ENCODE data around the gene FRMD6.
A peak's percentile ranks its signal among the peaks of the same experiment; 100 is the strongest.

Gene FRMD6

GRCh38 chr14:51638071-51638944 lies 13.4 kb upstream of the FRMD6 start:
- no peak for TF ChIP-seq JUND (IDR thresholded peaks at IDR 0.05; ENCODE audit: low read depth)
- DNase-seq (ENCODE audit: low read depth in 1 of 2, low spot score in 1 of 2), result peak in 1 of 2 experiments; percentile 52
- in situ Hi-C loops (cut with HindIII; ENCODE audit: low pct_unique_long_range_greater_than_20kb, low sequenced_read_pairs), result no loop called here

DNA sequence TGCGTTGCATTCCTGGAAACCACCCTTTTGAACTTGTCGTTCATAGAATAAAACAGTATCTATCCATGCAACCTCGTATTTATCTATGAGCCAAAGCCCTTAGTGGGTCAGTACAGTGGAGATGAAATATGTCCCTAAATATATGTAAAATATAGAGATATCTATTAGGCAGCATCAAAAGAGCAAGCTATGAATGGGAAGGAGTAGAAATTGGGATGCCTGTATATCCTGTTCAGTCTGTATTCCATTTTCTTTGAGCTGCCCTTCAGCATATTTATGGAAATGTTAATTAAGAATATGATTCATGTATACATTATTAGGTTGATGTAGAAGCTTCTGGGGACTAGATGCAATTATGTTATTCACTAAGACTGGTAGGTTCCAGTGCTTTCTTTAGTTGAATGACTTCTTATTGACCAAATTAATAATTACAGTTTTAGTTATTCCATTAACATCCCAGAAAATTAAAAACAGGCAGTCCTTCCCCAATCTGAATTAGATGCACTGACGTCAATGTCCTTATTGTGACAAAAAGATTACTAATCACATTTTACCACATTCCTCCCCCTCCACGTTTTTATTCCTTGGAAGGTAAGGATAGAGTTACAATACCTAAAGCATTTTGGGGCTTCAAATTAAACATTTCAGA lies 11.9 kb upstream of the FRMD6 start:
- DNase-seq (ENCODE audit: low read depth in 1 of 2, low spot score in 1 of 2), result no peak
- TF ChIP-seq JUND (IDR thresholded peaks at IDR 0.05; ENCODE audit: low read depth), result no peak
- in situ Hi-C loops (cut with HindIII; ENCODE audit: low pct_unique_long_range_greater_than_20kb, low sequenced_read_pairs), result no loop called here

- in situ Hi-C loops (cut with HindIII; ENCODE audit: low pct_unique_long_range_greater_than_20kb, low sequenced_read_pairs), result no loop called here
- DNase-seq (ENCODE audit: low read depth in 1 of 2, low spot score in 1 of 2), result no peak
- TF ChIP-seq JUND (IDR thresholded peaks at IDR 0.05; ENCODE audit: low read depth), result no peak
Measured at GRCh38 chr14:51643140-51643539, 8.6 kb upstream of the FRMD6 start.

DNA sequence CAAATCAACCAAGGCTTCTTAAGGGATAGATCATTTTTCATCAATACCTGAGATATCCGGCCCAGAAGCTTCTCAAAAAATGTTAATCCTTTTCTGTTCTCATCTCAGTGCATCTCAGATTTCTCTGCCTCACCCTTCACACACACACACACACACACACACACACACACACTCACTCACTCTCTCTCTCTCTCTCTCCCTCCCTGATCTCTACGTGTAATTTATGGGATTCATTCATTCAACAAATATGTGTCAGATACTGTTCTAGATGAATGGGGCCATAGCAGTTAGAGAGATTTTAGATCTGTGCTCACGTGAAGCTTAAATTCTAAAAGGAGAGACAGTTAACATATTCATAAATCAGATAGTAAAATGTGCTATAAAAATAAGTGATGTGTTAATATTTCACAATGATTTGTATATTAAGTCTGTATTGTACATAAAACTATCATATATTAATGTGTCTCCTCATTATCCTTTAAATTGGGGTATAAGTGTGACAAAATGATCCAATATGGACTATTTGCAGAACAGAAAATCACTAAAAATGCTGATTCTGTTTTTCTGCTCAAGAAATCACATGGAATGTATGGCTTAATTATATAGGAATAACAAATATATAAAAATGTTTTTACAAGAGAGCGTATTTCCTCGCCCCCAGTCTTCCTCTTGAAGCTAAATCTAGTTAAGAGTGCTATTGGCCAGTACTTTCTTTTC lies 7.3 kb upstream of the FRMD6 start:
- no peak for TF ChIP-seq JUND (IDR thresholded peaks at IDR 0.05; ENCODE audit: low read depth)
- in situ Hi-C loops (cut with HindIII; ENCODE audit: low pct_unique_long_range_greater_than_20kb, low sequenced_read_pairs), result no loop called here
- no peak for DNase-seq (ENCODE audit: low read depth in 1 of 2, low spot score in 1 of 2)

GRCh38 chr14:51648296-51648695 lies 3.4 kb upstream of the FRMD6 start:
- in situ Hi-C loops (cut with HindIII; ENCODE audit: low pct_unique_long_range_greater_than_20kb, low sequenced_read_pairs), result no loop called here
- TF ChIP-seq JUND (IDR thresholded peaks at IDR 0.05; ENCODE audit: low read depth), result no peak
- peak in 1 of 2 experiments; percentile 15 for DNase-seq (ENCODE audit: low read depth in 1 of 2, low spot score in 1 of 2)

DNA sequence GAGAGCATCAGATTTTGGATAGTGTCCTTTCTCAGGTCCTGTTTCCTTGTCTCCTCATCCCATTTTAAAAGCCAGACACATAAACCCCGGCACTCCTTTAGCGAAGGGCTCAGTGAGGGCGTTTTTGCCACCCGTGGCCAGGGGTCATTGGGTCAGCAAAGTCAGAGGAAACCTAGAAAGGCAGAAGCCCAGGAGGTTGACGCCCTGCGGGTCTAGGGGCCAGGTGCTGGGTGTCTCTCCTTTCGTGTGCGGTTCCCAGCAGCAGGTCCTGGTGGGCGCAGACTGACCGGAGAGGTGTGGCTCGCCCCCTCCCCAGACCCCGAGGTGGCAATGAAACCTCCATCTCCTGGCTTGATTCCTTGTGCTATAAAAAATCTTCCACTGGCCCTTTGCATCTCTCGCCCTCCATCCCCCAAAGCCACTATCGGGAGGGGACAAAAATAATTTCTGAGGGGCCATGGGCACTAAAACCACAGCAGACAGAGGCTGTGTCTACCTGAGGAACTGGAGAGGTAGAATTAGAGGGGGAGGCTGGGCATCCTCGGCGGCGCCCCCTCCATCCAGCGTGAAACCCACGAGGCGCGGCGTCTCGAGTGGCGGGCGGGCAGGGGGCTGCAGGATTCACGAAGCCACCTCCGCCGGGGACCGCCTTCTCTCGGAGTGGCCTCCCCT lies 858 bp upstream of the FRMD6 start:
- peak; percentile 12 to 36 for DNase-seq (ENCODE audit: low read depth in 1 of 2, low spot score in 1 of 2)
- no peak for TF ChIP-seq JUND (IDR thresholded peaks at IDR 0.05; ENCODE audit: low read depth)
- in situ Hi-C loops (cut with HindIII; ENCODE audit: low pct_unique_long_range_greater_than_20kb, low sequenced_read_pairs), result no loop called here

GRCh38 chr14:51652168-51653078 lies 713 bp downstream of the FRMD6 start:
- no peak for TF ChIP-seq JUND (IDR thresholded peaks at IDR 0.05; ENCODE audit: low read depth)
- in situ Hi-C loops (cut with HindIII; ENCODE audit: low pct_unique_long_range_greater_than_20kb, low sequenced_read_pairs), result no loop called here
- peak in 1 of 2 experiments; percentile 35 for DNase-seq (ENCODE audit: low read depth in 1 of 2, low spot score in 1 of 2)

GRCh38 chr14:51653079-51653774 lies 1.5 kb downstream of the FRMD6 start:
- in situ Hi-C loops (cut with HindIII; ENCODE audit: low pct_unique_long_range_greater_than_20kb, low sequenced_read_pairs), result no loop called here

GRCh38 chr14:51653775-51654532 lies 2.2 kb downstream of the FRMD6 start:
- TF ChIP-seq JUND (IDR thresholded peaks at IDR 0.05; ENCODE audit: low read depth), result no peak
- in situ Hi-C loops (cut with HindIII; ENCODE audit: low pct_unique_long_range_greater_than_20kb, low sequenced_read_pairs), result no loop called here
- DNase-seq (ENCODE audit: low read depth in 1 of 2, low spot score in 1 of 2), result no peak

More at GRCh38 chr14:51653079-51653774, 1.5 kb downstream of the FRMD6 start:
- no peak for TF ChIP-seq JUND (IDR thresholded peaks at IDR 0.05; ENCODE audit: low read depth)
- DNase-seq (ENCODE audit: low read depth in 1 of 2, low spot score in 1 of 2), result peak; percentile 16 to 57

DNA sequence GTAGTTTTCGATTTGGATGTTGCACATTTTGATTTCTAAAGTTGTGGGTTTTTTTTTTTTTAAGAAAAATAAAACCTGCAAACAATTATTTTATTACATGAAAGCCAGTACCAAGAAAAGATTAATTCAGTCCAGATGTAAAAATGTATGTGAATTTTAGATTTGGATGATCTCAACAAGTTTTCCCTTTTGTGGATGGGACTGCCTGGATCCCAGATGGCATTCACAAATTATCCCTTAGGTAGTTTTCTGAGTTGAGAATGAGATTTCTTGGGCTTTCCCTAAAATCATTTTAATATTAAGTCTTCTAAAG lies 2.8 kb downstream of the FRMD6 start:
- DNase-seq (ENCODE audit: low read depth in 1 of 2, low spot score in 1 of 2), result no peak
- TF ChIP-seq JUND (IDR thresholded peaks at IDR 0.05; ENCODE audit: low read depth), result no peak
- in situ Hi-C loops (cut with HindIII; ENCODE audit: low pct_unique_long_range_greater_than_20kb, low sequenced_read_pairs), result no loop called here

Data from T47D (cell line).